MM.1S (cell line): ENCODE results near the gene RNF115.

Source experiments
- CTCF ChIP-seq: fragments of 300-600 bp; sonication (generic); IDR thresholded peaks from 2 replicates; pipeline ENCODE4 v1.5.1; 2016; ENCODE audit warnings: antibody characterized with exemption, low read length, mixed read lengths
- EZH2 ChIP-seq: fragments of 300-600 bp; sonication (generic); optimal IDR thresholded peaks from 2 replicates; pipeline ENCODE3; 2017; ENCODE audit warnings: low read depth, mild to moderate bottlenecking, antibody characterized with exemption, low read length, mixed read lengths
- EZH2phosphoT487 ChIP-seq: fragments of 300-600 bp; sonication (generic); IDR thresholded peaks from 2 replicates; pipeline ENCODE4 v1.6.1; 2018; ENCODE audit warnings: antibody characterized with exemption, low read length

- TF ChIP-seq CTCF: no peak
- TF ChIP-seq EZH2phosphoT487: no peak
- TF ChIP-seq EZH2: no peak
These were observed 72.3 kb downstream of the RNF115 start for GRCh38 chr1:145751491-145752037.
